OCI-LY3 (cell line): ENCODE data around the gene TTLL1.

Experiments used
- H2AFZ ChIP-seq: fragments of 200-600, 300-600 bp; shearing (Covaris generic); 2 replicates; pipeline ENCODE4 v1.6.0; 2014; ENCODE audit warnings: antibody characterized with exemption, low read depth, low read length
- H3K27ac ChIP-seq: fragments of 200-600, 300-600 bp; sonication (generic); 2 replicates; pipeline ENCODE4 v1.5.1; 2014; ENCODE audit warnings: mild to moderate bottlenecking, low read length, moderate library complexity, mixed read lengths
- H3K27me3 ChIP-seq: fragments of 200-600, 300-600 bp; sonication (generic); 2 replicates; pipeline ENCODE4 v1.6.1; 2014; ENCODE audit warnings: low read depth, low read length, mixed read lengths
- H3K36me3 ChIP-seq: fragments of 200-600, 300-600 bp; sonication (generic); replicated peaks from 2 replicates; pipeline ENCODE3; 2014; ENCODE audit warnings: low read depth, low read length, mixed read lengths
- H3K4me1 ChIP-seq: fragments of 300-600, 200-600 bp; sonication (generic); 2 replicates; pipeline ENCODE4 v1.6.1; 2014; ENCODE audit warnings: low read length, mixed read lengths
- H3K4me2 ChIP-seq: fragments of 200-600, 300-600 bp; sonication (generic); 2 replicates; pipeline ENCODE4 v1.6.1; 2014; ENCODE audit warnings: low read length, mixed read lengths
- H3K4me3 ChIP-seq: fragments of 300-600, 200-600 bp; sonication (generic); 2 replicates; pipeline ENCODE4 v1.5.1; 2014; ENCODE audit warnings: antibody characterized with exemption, mild to moderate bottlenecking, low read length, moderate library complexity
- H3K79me2 ChIP-seq: fragments of 300-600, 200-600 bp; shearing (Covaris generic); 2 replicates; pipeline ENCODE4 v1.6.1; 2014; ENCODE audit warnings: mild to moderate bottlenecking, low read length, mixed read lengths
- H3K9ac ChIP-seq: fragments of 300-600, 200-600 bp; shearing (Covaris generic); 2 replicates; pipeline ENCODE4 v1.6.0; 2014; ENCODE audit warnings: mild to moderate bottlenecking, low read length, moderate library complexity
- H3K9me3 ChIP-seq: fragments of 200-600, 300-600 bp; shearing (Covaris generic); 2 replicates; pipeline ENCODE4 v1.6.1; 2014; ENCODE audit warnings: low read length, mixed read lengths; ENCODE audit not compliant: insufficient read depth
- H4K20me1 ChIP-seq: fragments of 200-600, 300-600 bp; sonication (generic); 2 replicates; pipeline ENCODE4 v1.6.1; 2016; ENCODE audit warnings: low read length, mixed read lengths; ENCODE audit not compliant: insufficient read depth
- CTCF ChIP-seq: fragments of 200-600, 300-600 bp; sonication (generic); IDR thresholded peaks from 2 replicates; pipeline ENCODE4 v1.5.1; 2014; ENCODE audit warnings: antibody characterized with exemption, low read length, low read depth
- EZH2phosphoT487 ChIP-seq: fragments of 200-600 bp; shearing (Covaris generic); IDR thresholded peaks from 2 replicates; pipeline ENCODE4 v1.6.1; 2018; ENCODE audit warnings: antibody characterized with exemption, mixed run types, low read depth

The TTLL1 gene

GRCh38 chr22:43039800-43040199 is 49.4 kb downstream of the TTLL1 start:
- no peaks in the 10 kb centered on the region for H3K79me2 ChIP-seq
- H3K4me1 ChIP-seq: no peaks in the 10 kb centered on the region
- no peak overlapping the region for H2AFZ ChIP-seq
- TF ChIP-seq EZH2phosphoT487: no peak
- no peak for TF ChIP-seq CTCF
- no peak overlapping the region for H3K27ac ChIP-seq
- no peak overlapping the region for H3K9ac ChIP-seq
- 0 out of 2 replicates have a peak, but pooled peaks cover 3% of the 10 kb centered on the region for H3K27me3 ChIP-seq
- no peaks in the 10 kb centered on the region for H3K9me3 ChIP-seq
- H3K4me3 ChIP-seq: no peak overlapping the region
- H3K36me3 ChIP-seq: no peaks in the 10 kb centered on the region
- H4K20me1 ChIP-seq: no peaks in the 10 kb centered on the region
- no peak overlapping the region for H3K4me2 ChIP-seq

GRCh38 chr22:43038325-43038724 is 50.9 kb downstream of the TTLL1 start:
- Histone ChIP-seq H3K4me1 (peaks cover 2% of the 10 kb centered on the region; the same call in 1 of the 2 replicates), H3K79me2 (no peaks in the 10 kb centered on the region), H3K9me3 (no peaks in the 10 kb centered on the region), H3K36me3 (no peaks in the 10 kb centered on the region), H4K20me1 (no peaks in the 10 kb centered on the region), H2AFZ (no peak overlapping the region), H3K4me3 (no peak overlapping the region), H3K27me3 (no peaks in the 10 kb centered on the region), H3K27ac (no peak overlapping the region), H3K4me2 (no peak overlapping the region), H3K9ac (no peak overlapping the region)
- no peak for TF ChIP-seq CTCF
- TF ChIP-seq EZH2phosphoT487: no peak

- no peak for TF ChIP-seq CTCF
- H3K9me3 ChIP-seq: no peaks in the 10 kb centered on the region
- no peak overlapping the region for H3K27ac ChIP-seq
- no peak overlapping the region for H3K9ac ChIP-seq
- no peaks in the 10 kb centered on the region for H3K79me2 ChIP-seq
- no peaks in the 10 kb centered on the region for H3K27me3 ChIP-seq
- no peak overlapping the region for H3K4me3 ChIP-seq
- H3K4me2 ChIP-seq: no peak overlapping the region
- H3K36me3 ChIP-seq: no peaks in the 10 kb centered on the region
- no peak overlapping the region for H2AFZ ChIP-seq
- H4K20me1 ChIP-seq: no peaks in the 10 kb centered on the region
- peaks cover 6% of the 10 kb centered on the region for H3K4me1 ChIP-seq
Observed at GRCh38 chr22:43036282-43036829, 52.8 kb downstream of the TTLL1 start.

GRCh38 chr22:43035250-43035649 is 53.9 kb downstream of the TTLL1 start:
- H3K9ac ChIP-seq: no peak overlapping the region
- TF ChIP-seq EZH2phosphoT487: no peak
- no peak for TF ChIP-seq CTCF
- no peaks in the 10 kb centered on the region for H3K27me3 ChIP-seq
- no peaks in the 10 kb centered on the region for H3K36me3 ChIP-seq
- H3K27ac ChIP-seq: no peak overlapping the region
- no peaks in the 10 kb centered on the region for H3K9me3 ChIP-seq
- H3K4me1 ChIP-seq: peaks cover 8% of the 10 kb centered on the region
- no peaks in the 10 kb centered on the region for H4K20me1 ChIP-seq
- no peak overlapping the region for H3K4me2 ChIP-seq
- no peaks in the 10 kb centered on the region for H3K79me2 ChIP-seq
- no peak overlapping the region for H3K4me3 ChIP-seq
- no peak overlapping the region for H2AFZ ChIP-seq
